Effector CD4-positive, alpha-beta T cell (primary cell): ENCODE results near the gene TMEM119.
"Not testable (repeated sequence)": the region's sequence is repeated elsewhere in the genome, so short reads cannot be mapped to it uniquely, and the experiment has no call there.

Experiments
- DNase-seq: peaks from one replicate; pipeline ENCODE4 v3.0.0-alpha.2; 2020

The TMEM119 gene

DNA sequence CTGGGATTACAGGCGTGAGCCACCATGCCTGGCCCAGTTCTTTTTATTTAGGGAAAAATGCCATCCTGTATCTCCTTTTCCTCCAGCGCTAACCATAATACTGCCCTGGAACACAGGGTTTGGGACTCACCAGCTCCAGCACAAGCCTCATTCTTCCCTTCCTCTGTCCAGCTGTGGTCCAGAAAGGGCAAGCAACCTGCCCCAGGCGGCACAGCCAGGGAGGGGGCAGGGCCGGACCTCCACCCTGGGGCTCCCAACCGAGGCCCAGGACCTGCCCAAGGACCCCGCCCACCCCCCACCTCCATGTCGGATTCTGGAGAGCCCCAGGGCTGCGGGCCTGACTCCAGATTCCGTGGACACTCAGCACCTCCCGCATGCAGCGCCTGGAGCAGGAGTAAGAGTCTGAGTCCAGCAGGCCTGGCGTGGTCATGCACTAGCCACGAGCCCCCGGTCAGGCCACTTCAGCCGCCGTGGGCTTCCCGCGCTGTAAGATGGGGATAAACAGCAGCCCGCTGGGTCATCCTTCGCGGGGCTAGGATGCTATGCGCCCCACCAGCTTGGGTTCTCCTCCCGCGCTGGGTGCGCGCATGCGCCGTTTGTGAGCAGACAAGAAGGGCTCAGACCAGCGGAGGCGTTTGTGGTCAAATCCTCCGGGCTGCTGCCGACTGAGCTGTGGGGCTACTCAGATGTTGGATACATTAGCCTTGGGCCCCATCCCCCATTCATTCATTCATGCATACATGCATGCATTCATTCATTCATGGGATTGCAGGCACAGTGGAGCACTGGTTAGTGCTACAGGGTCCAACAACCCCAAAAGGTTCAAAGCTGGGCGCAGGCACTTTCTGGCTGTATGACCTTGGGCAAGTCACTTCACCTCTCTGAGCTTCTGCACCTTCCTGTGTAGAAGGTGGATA, 16.3 kb downstream of the TMEM119 start:
- DNase-seq = no peak

DNA sequence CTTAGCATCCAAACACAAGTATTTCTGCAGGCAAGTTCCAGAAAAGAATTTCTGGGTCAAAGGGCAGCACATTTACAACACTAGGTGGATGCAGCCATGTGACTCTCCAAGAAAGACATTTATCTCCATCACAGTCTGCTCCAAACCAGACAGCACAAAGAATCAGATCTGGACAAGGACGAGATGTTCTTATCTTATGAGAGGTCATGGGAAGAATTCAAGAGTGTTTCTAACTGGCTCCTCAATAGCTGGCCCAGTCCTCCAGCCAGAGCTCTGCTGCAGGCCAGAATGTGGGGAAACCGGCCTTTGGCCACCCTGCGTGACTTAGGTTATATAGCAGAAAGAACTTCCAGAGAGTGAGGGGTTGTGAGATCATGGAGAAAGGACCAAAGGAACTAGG, 17.4 kb downstream of the TMEM119 start:
- DNase-seq = no peak

DNA sequence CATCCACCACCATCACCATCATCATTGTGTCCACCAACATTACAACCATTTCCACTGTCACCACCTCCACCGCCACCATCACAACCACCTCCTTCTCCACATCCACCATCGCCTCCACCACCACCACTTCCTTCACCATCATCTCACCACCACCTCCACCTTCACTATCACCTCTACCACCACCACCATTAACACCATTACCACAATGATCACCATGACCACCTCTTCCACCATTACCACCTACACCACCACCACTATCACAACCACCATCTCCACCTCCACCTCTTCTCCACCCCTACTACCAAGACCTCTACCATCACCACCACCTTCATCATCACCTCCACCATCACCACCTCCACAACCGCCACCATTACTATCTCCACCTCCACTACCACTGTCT, 19.1 kb downstream of the TMEM119 start:
- no peak for DNase-seq

DNA sequence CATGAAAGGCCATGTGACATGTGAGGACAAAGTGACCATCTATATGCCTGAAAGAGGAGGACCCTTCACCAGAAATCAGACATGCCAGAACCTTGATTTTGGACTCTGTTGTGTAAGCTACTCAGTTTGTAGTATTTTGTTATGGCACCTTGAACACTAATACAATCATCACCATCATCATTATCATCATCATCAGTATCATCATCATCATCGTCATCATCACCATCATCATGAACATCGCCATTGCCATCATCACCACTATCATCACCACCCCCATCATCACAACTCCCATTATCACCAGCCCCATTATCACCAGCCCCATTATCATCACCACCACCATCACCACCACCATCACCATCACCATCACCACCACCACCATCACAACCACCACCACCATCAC, 19.6 kb downstream of the TMEM119 start:
- no peak for DNase-seq

DNA sequence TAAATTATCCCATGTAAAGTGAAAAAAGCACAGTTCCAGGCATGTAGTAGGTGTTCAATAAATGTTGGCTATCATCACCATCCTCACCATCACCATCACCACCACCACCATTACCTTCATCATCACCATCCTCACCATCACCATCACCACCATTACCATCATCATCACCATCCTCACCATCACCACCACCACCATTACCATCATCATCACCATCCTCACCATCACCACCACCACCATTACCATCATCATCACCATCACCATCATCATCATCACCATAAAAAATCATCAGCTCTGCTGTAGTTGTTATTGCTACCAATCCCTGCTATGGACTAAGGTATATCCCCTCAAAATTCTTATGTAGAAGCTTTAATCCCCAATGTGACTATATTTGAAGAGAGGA, 20.4 kb downstream of the TMEM119 start:
- DNase-seq = no peak

DNA sequence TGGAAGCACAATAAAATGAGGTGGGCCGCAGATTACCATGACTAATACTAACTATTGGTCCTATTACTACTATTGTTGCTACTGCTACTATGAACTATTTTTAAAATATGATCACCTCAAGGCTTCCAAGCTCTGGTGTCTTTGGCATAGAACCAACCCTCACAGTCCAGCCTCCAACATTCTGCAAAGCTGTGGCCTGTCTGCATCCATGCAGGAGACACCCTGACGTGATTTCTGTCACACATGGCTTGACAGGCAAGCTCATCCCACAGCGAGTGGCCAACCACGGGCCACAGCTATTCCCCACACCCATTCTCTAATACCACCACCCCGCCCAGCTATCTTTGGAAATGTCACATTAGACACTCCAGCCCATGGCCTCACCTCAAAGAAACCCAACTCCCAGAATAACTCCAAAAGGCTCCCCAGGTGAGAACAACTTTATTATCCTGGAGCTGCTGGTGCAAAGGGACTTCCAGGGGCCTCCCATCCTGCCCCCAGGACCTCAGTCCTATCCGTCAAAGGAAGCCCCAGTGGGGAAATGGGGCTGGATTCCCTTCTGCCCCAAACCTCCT, 21.1 kb downstream of the TMEM119 start:
- no peak for DNase-seq

DNA sequence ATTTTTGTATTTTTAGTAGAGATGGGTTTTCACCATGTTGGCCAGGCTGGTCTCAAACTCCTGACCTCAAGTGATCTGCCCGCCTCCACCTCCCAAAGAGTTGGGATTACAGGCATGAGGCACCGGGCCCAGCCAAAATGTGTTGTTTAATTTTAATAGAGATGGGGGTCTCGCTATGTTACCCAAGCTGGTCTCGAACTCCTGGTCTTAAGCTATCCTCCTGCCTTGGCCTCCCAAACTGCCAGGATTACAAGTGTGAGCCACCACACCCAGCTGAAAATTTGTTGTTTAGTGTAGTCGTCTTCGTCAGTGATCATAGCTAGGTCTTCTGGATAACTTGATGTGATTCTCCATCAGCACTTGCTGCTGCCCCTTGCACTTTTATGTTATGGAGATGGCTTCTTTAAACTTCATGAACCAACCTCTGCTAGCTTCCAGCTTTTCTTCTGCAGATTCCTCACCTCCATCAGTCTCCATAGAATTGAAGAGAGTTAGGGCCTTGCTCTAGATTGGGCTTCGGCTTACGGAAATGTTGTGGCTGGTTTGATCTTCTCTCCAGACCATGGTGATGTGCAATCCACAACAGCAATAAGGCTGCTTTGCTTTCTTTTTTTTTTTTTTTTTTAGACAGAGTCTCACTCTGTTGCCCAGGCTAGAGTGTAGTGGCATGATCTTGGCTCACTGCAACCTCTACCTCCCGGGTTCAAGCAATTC, 22.5 kb downstream of the TMEM119 start:
- no peak for DNase-seq

DNA sequence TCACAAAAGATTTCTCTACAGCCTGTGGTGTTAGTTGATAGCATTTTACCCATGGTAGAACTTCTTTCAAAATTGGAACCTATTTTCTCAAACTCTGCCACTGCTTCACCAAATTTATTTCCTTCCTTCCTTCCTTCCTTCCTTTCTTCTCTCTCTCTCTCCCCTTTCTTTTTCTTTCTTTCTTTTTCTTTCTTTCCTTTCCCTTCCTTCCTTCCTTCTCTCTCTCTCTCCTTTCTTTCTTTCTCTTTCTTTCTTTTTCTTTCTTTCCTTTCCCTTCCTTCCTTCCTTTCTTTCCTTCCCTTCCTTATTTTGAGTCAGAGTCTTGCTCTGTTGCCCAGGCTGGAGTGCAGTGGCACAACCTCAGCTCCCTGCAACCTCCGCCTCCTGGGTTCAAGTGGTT, 23.6 kb downstream of the TMEM119 start:
- not testable (repeated sequence) for DNase-seq

DNA sequence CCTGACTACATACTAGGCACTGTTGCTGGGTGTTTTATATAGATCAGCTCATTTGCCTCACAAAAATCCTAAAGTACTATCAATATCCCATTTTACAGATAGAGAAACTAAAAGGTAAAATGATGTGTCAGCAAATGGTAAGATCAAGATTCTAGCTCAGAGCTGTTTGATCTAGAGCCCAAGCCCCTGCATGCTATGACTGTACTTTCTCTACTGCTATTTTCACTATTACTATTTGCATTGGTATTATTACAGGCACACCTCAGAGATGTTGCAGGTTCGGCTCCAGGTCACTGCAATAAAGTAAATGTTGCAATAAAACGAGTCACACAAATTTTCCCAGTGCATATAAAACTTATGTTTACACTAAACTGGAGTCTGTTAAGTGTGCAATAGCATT, 24.6 kb downstream of the TMEM119 start:
- DNase-seq = no peak

DNA sequence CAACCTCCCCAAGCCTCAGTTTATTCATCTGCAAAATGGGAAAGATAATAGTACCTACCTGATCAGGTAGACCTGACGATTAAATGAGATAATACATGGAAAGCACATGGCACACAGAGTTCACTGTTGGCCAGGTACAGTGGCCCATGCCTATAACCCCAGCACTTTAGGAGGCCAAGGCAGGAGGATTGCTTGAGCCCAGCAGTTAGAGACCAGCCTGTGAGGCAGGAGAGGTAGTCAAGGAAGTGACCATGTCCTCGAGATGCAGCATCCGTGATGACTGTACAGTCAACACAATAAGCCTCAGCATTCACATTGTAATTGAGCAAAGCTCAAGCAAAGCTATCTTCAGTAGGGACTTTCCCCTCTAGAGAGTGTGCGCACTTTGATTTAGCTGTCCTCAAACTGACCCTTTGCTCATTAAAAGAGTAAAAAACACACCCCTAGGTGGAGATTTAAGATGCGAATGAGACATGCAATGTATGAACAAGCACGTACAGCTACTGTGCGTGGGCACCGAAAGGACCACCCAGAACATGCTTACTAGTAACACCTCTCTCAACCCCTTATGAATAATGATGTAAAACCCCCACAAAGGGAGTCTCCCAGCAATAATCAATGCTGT, 25.6 kb downstream of the TMEM119 start:
- DNase-seq = no peak

DNA sequence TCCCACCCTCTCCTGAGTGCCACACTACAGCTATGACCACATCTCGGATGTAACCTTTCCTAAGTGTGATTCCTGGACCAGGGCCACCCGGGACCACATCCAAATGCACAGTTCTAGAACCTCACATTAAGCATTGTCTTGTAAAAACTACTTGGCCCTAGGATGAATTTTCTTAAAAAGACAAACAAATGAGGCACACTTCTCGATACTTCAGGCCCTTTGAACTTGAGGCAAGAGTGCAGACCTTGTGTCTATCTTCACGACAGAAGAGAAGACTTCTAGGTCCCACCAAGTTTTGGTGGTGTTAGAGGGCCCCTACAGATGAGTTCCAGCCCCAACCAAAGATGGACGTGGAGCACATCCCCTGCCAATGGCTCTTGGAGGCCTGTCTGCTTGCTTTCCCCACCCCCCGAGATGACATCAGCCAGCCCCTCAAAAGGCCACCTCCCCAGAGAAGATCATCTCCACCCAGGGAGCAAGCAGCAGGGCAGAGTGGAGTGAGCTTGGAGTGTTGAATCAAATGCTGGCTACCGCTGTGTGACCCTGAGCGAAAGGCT, 26.2 kb downstream of the TMEM119 start:
- DNase-seq = no peak

DNA sequence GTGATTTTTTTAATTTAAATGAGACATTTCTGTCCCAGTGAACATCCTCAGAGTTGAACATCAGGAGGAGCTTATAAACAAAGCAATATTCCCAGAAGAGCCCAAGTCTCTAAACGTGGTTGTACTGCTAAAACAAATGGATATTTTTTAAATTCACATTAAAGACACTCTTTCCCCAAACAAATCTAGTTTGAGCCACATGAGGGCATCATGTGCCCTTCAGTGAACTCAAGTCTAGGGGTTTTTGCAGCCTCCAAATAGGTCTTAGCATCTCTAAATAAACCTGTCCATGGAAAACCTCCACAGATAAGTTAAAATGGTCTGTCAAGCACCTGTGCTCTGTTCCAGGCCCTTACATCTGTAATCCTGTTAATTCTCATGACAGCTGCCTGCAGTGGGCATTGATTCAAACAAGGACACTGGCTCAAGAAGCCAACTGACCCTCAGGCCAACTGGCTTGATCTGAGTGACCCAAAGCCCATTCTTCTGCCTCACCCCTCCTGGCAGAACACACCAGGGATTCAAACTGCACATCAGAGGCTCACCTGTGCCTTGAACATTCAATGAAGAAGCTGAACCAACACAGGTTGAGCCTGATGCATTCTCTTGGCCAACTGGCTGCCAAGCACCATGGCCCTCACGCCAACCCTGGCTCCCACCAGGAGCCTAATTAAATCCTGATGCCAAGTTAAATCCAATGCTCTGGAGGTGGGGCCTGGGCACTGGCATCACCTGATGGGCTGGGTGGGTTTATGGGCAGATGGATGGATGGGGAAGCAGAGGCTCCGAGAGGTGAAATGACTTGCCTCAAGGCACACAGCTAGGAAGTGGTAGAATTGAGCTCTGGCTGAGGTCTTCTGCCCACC, 26.9 kb downstream of the TMEM119 start:
- DNase-seq = no peak

DNA sequence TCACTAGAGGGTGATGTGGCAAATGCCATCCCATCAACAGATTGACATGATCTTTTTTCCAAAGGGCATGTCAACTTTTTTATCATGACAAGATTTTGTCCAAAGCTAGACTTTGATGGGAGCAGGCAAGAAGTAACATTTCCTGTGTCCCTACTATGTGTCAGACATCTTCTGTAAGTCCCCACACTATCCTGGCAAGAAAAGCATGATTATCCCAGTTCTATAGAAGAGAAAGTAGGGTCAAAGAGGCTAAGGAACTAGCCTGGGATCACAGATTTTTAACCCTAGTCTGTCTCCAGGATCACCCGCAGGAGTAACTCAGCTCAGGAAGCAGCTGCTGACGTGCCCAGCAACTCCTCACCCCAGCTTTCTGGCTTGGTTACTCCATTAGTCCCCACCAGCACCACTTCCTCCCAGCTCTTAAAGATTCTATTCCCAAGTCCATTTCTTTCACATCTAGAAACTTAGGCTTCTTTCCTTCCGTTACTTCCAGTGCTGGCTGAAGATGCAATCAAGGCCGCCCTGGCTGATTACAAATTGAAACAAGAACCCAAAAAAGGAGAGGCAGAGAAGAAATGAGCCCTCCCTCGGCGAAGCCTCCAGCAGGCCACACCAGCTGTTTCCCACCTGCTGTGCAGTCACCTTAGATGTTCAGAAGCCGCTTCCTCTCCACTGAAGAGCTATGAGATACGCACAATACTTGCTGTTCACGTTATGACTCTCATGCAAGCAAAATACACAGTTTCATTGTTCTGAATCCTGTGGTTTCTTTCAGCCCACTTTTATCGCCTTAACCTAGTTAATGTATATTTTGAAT, 29.3 kb downstream of the TMEM119 start:
- peak; percentile 46 for DNase-seq

DNA sequence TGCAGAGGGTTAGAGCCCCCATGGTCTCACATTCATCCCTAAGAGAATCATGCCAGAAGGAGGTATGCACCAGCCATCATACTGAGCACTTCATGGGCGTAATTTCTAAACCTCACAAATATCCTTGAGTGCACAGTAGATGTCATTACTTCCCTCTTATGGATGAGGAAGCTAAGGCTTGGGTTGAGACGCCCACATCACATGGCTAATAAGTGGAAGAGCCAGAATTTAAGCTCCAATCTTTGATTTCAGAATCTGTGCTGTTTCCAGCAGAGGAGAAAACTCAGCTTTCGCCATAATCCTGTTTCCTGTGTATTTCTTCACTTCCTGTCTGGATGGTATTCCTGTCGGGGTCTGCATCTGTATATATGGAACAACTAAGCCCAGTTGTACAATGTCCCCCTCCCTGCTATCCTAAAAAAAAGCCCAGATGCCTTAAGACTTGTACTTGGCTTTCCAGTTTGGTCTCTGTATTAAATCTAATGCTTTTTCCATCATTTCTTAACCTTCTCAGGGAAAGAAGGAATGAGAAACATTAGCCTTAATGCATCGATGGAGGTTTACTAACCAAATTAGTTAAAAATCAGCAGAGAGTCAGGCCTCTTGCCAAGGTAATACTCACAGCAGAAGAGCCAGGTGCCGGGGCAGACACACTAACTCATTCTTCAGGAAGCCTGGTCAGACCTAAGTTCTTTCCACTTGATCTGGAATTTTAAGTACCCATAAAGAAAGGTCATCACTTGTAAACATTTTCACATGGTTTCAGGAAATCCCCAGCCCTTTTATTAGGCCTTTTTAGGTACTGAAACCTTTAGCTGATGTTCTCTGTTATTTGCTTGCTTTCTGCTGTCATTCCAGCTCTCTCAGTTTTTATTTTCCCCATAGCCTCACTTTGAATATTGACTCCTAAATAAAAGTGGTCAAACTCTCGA, 30.2 kb downstream of the TMEM119 start:
- DNase-seq = no peak

DNA sequence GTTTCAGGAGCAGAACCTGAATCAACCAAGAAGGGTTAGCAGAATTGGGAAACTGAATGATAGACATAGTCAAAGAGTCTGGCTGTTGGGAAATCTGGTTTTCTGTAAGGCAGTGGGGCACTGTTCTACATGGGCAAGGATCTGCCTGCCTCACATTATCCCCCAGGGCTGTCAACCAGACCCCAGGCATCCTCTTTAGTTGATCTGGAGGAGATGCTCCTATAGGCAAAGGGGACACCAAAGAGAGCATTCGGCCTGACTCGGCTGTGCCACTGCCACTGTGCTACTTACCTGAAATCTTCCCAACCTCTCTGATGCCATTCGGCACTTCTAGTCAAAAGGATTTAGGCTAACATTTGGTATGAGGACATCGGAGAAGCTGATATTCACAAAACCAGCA, 31.4 kb downstream of the TMEM119 start:
- DNase-seq = no peak

DNA sequence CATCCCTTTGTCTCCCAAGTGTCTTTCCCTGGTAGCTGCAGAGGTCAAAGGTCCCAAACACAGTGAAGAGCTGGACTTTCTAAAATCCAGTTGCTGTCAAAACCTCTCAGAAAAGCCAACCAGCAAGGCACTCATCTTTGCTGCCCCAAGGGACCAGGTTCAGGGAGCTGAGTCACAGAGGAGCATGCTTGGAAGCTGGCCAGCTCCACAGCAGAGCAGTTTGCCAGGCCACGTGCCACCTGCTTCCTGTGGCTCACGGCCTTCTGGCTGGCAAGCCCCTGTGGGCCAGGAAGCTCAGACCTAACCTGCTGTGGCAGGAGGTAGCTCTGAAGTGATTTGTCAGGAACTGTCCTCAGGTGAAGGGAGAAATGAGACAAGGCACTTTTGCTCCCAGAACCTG, 31.9 kb downstream of the TMEM119 start:
- peak; percentile 37 for DNase-seq

DNA sequence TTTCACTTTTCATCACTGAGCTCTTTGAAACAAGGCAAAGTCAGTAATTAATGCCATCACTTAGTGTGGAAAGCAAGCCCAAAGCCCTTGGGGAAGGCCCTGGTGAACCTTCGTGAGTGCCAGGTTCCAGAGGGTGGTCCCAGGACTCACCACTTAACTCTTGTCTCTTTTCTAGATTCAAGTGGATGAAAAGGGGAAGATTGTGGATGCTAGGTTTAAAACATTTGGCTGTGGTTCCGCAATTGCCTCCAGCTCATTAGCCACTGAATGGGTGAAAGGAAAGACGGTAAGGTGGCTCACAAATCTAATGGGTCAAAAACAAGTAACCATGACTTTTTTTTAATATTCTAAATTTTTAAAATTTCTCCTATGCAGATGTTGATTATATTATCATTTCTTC, 32.7 kb downstream of the TMEM119 start:
- no peak for DNase-seq

DNA sequence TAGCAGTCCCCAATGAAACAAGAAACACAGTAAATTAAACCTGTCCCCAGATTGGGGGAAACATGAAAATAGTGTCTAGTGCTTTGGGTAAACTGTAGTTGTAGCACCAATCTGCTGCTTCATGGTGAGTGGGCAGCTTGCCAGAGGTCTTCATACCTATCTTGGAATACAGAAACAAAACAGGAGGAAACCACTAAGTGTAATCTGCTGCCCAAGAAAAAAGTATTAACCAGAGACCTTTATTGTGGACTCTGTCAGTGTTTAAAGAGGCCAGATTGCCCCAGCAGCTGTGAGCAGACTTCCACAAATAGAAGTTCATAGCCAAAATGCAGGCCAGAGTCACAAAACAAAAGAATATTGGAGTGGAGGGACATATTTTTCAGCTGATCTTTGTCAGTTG, 33.2 kb downstream of the TMEM119 start:
- DNase-seq = no peak

DNA sequence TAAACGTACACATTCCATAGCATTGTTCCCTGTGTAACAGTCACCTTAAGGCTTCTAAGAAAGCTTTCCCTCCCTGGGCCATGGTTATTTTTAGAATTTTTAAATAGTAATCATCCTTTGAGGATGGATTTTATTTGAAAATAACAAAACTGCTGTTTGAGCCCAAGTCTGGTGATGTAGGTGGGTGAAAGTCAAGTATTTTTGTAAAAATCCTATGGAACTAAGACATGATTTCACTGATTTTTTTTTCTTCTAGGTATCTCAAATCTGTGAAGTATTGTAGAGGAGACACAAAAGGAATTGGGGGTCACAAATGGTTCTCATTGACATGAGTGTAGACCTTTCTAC, 34.1 kb downstream of the TMEM119 start:
- DNase-seq = no peak

DNA sequence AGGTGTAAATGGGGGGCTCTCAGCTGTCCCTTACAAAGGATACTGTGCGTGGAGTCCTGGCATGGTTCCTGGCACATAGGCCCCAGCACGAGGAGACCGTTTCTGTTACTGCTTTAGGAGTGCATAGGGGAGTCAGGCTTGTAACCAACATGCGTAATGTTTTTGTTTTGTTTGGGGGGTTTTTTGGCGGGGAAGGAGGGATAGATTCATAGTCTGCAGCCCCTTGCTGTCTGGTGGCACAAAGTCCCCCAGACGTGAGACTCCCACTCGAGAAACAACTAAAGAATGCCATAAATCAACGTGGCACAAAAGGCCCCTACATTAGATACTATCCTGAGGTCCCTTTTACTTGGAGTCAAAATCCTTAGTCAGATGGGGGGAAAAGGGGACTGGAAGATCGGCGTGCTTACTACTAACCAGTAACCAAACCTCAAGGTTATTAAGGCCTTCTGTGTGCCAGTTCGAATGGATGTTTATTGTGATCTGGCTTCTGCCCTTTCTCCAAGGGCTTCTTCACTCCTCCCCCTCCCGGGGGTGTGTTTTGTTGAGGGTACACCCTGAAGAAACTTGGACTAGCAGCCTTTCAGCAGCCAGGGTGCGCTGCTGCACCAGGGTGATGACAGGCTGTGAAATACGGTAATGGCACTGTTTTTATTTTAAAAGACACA, 34.6 kb downstream of the TMEM119 start:
- peak; percentile 83 for DNase-seq
